Common myeloid progenitor, CD34-positive (primary cell): ENCODE results near the gene ATXN7L1.

Experiments
- CTCF ChIA-PET: fragments of 350-600 bp; sonication (Branson Sonifier 250); formaldehyde crosslinking; loops from one replicate; lab custom pipeline; 2021; ENCODE audit warnings: antibody characterized with exemption; lab: Charles Lee
- POLR2A ChIA-PET: fragments of 350-600 bp; sonication (Branson Sonifier 250); formaldehyde crosslinking; loops from one replicate; lab custom pipeline; 2021; ENCODE audit warnings: antibody characterized with exemption; lab: Charles Lee
- DNase-seq, 3 donors: peaks; one replicate each; pipeline versions ENCODE4 v3.0.0 to v3.0.0-alpha.2; 2013
- H3K27ac ChIP-seq, 2 experiments: 1 replicate in 1 of 2; 2 replicates in 1 of 2; pipeline ENCODE4 v1.7.0; 2013; ENCODE audit warnings: inconsistent platforms in 2 of 2, low read length in 2 of 2, mild to moderate bottlenecking in 2 of 2, low read depth in 1 of 2, moderate library complexity in 1 of 2; ENCODE audit not compliant: severe bottlenecking in 2 of 2, insufficient read depth in 1 of 2, poor library complexity in 1 of 2
- H3K27me3 ChIP-seq, 5 experiments: replicated peaks in 2 of 5; 1 replicate in 3 of 5; 2 replicates in 2 of 5; pipeline versions ENCODE4 v1.6.1 to v1.7.0; 2013; ENCODE audit warnings: low read length in 4 of 5, mild to moderate bottlenecking in 2 of 5, moderate library complexity in 2 of 5, inconsistent platforms in 1 of 5; ENCODE audit not compliant: insufficient read depth in 5 of 5, control insufficient read depth in 4 of 5
- H3K36me3 ChIP-seq, 4 experiments: 1 replicate in 2 of 4; 2 replicates in 2 of 4; pipeline versions ENCODE4 v1.6.1 to v1.7.0; 2013; ENCODE audit warnings: low read length in 3 of 4, control low read depth in 1 of 4, mild to moderate bottlenecking in 1 of 4; ENCODE audit not compliant: control insufficient read depth in 4 of 4, insufficient read depth in 4 of 4
- H3K4me1 ChIP-seq, 4 experiments: 1 replicate in 3 of 4; 2 replicates in 1 of 4; pipeline versions ENCODE4 v1.6.1 to v1.7.1; 2013; ENCODE audit warnings: low read length in 3 of 4, mild to moderate bottlenecking in 3 of 4, control low read depth in 1 of 4, inconsistent platforms in 1 of 4, moderate library complexity in 1 of 4; ENCODE audit not compliant: control insufficient read depth in 4 of 4, insufficient read depth in 4 of 4; ENCODE audit errors: control extremely low read depth in 1 of 4
- H3K4me3 ChIP-seq, 7 experiments: 1 replicate in 4 of 7; 2 replicates in 3 of 7; pipeline versions ENCODE4 v1.5.1 to v1.7.0; 2013; ENCODE audit warnings: mild to moderate bottlenecking in 7 of 7, low read length in 6 of 7, moderate library complexity in 6 of 7, inconsistent platforms in 2 of 7, low read depth in 2 of 7, control low read depth in 1 of 7; ENCODE audit not compliant: insufficient read depth in 4 of 7, control insufficient read depth in 1 of 7; ENCODE audit errors: extremely low read depth in 1 of 7
- H3K9me3 ChIP-seq, 5 experiments: 1 replicate in 4 of 5; 2 replicates in 1 of 5; pipeline versions ENCODE4 v1.6.1 to v1.7.1; 2013; ENCODE audit warnings: low read length in 4 of 5, mild to moderate bottlenecking in 2 of 5, inconsistent platforms in 1 of 5, low read depth in 1 of 5, moderate library complexity in 1 of 5; ENCODE audit not compliant: control insufficient read depth in 4 of 5, insufficient read depth in 2 of 5; ENCODE audit errors: control extremely low read depth in 1 of 5
- WGBS: methylation state at CpG from one replicate; pipeline ENCODE4 v1.1.5; 2013; ENCODE audit not compliant: insufficient coverage; 5-methylcytosine and 5-hydroxymethylcytosine counted together

The ATXN7L1 gene

DNA sequence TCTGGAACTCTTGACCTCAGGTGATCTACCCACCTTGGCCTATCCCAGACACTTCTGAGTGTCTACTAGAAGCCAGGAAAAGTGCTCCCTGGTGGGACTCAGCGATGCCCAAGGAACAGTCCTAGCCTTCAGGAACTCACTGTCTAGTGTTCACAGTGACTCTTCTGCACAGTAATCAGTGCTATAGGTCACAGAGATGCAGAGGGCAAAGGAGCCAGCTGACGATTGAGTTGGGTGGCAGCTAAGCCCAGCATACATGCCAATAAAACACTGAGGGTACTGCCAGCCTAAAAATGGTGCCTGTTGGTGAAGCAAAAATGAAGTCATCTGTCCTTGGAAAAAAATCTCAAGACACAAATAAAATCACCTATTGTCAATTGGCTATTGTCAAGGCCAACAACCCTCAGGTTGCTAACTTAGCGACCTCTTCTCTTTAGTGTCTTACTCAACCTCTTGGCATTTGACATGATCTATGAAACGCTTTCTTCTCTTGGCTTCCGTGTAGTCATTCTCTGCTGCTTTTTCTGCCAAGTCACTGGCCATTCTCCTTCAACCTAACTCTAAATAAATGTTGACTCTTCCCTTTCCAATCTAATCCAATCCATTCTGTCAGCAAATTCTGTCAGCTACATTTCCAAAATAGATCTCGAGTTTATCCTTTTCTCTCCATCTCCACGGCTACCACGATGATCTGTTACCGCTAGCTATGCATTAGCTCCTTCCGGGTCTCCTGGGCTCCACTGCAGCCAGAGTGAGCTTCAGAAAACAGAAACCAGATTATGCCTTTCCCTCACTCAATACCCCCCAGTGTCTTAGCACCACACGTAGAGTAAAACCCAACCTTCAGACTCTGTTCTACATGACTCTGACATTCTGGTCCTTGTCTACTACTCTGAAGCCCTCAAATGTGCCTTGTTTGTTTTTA lies 99.2 kb downstream of the ATXN7L1 start:
- Histone ChIP-seq H3K27me3 (no peaks in the 10 kb centered on the region), H3K4me1 (no peaks in the 10 kb centered on the region), H3K9me3 (no peaks in the 10 kb centered on the region), H3K36me3 (no peaks in the 10 kb centered on the region), H3K4me3 (no peak overlapping the region), H3K27ac (no peak overlapping the region)
- no peak for DNase-seq
- ChIA-PET POLR2A (no interaction called here), CTCF (interaction anchor here (1.5 kb wide), 1 partner anchor 8 kb away, joined by 3 read pairs; no protein-coding TSS in a partner anchor)
- 100% methylated on average over 10 of the region's 11 CpGs for WGBS

DNA sequence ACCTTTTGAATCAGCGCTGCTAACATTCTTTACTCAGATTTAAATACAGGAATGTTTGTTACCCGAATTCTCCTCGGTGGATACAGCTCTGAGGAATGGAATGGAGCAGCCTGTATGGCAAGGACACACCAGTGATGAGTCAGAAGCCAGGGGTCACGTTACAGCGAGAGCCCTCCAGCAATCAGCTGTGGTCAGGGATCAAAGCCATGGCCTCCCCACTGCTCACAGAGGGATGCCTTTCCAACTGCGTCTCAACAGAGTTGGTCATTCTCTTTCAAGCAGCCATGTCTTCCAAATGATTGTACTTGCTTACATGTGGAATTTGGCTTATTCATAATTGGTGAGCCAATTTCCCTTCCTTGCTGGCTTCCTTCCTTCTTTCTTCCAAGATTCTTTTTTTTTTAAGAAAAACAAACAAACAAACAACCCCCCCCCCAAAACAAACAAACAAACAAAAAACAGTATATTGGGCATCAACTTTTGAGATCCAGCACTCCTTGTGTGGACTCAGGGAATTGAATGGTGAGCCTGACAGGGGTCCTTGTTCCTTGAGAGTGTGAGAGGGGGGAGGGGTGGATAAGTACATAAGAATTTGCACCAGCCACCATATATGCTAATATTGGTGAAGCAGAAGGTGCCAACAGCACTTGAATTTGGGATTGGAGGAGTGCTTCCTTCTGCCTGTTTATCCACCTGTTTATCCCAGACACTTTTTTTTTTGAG lies 100.2 kb downstream of the ATXN7L1 start:
- no peaks in the 10 kb centered on the region for H3K36me3 ChIP-seq
- no peaks in the 10 kb centered on the region for H3K27me3 ChIP-seq
- ChIA-PET POLR2A (no interaction called here), CTCF (no interaction called here)
- 93% methylated on average over 5 of the region's 6 CpGs for whole genome bisulfite sequencing
- no peak overlapping the region for H3K4me3 ChIP-seq
- no peaks in the 10 kb centered on the region for H3K9me3 ChIP-seq
- no peaks in the 10 kb centered on the region for H3K4me1 ChIP-seq
- H3K27ac ChIP-seq = no peak overlapping the region
- DNase-seq = no peak

DNA sequence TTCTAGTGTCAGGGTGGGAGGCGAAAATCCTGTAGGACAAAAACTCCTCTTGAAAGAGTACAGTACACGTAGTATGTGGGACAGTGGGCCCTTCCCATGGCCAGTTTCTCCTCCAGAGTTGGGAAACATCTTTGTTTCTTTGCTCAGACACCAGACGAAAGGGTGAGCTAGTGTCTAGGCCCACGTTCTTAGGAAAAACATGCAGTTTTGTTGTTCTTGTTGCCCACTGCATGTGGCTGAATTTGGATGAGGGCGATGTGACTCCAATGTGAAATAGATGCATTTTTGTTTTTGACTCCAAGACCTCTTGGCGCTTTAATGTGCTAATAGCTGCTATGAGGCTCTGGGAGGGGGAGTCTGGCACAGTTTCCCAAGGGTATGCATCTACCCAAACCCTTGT lies 100.8 kb downstream of the ATXN7L1 start:
- CTCF ChIA-PET = no interaction called here
- 100% methylated on average over 6 of the region's 6 CpGs for WGBS
- no peak overlapping the region for H3K27ac ChIP-seq

DNA sequence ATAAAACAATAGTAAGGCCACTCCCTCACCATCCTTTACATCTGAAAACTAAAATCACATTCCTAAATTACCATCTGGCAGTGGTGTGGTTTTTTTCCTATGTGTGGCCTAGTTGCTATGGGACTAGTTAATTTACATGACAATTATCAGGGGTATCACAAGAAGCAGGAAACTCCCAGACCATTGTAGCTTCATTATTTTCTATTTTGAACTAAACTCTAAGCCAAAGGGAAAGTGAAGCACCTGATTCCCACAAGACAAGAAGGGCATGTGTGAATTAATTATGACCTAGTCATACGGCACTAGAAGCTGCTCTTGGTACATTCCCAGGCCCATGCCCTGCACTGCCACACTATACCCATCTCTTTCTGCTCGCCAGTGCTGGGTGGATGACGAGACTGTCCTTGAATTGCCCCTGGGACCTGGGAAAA lies 103.4 kb downstream of the ATXN7L1 start:
- WGBS = 100% methylated on average over 1 of the region's 3 CpGs
- no peak overlapping the region for H3K27ac ChIP-seq
- H3K27me3 ChIP-seq = no peaks in the 10 kb centered on the region
- H3K36me3 ChIP-seq = no peaks in the 10 kb centered on the region
- DNase-seq = no peak
- no peak overlapping the region for H3K4me3 ChIP-seq
- CTCF ChIA-PET = interaction anchor here (0.8 to 1.0 kb wide), 2 partner anchors 12 to 52 kb away, joined by 3 to 4 read pairs; no protein-coding TSS in a partner anchor
- H3K4me1 ChIP-seq = no peaks in the 10 kb centered on the region
- H3K9me3 ChIP-seq = no peaks in the 10 kb centered on the region
- POLR2A ChIA-PET = no interaction called here

More for the DNA sequence above, 100.8 kb downstream of the ATXN7L1 start:
- Histone ChIP-seq H3K27me3 (no peaks in the 10 kb centered on the region), H3K4me1 (no peaks in the 10 kb centered on the region), H3K36me3 (no peaks in the 10 kb centered on the region), H3K9me3 (no peaks in the 10 kb centered on the region), H3K4me3 (no peak overlapping the region)
- no peak for DNase-seq
- POLR2A ChIA-PET = interaction anchor here (0.6 kb wide), 1 partner anchor 257 kb away, joined by 3 read pairs; no protein-coding TSS in a partner anchor

DNA sequence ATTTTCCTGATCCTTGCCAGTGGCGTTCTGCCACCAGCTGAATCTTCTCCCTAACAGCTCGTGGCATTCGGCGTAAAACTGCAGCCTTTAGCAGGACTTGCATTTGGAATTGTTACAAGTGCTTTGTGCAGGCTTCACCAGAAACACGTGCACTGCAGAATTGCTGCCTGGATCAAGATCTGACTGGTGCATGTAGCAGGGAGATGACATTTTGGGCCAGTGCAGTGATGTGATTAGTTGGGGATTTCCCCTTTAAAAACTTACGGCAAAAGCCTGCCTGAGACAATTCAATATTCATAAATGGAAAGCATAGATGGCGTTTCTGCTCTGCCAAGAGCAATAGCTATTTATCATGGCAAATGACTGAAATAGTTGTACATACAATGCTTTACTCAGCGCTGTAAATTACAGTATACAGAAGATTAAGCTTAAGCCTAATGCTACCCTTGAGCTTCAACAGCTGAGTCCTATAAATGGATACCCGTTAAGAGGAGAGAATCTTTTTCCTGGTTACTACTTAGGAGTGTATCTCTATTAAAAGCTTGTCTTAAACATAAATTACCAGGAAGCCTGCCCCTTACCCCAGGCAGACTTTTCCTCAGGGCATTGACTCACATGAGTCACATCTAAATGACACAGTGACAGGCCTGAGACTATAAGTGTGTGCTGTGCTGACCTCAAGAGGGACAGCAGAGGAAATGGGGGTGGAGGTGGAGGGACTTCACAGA lies 106.3 kb downstream of the ATXN7L1 start:
- no peaks in the 10 kb centered on the region for H3K4me1 ChIP-seq
- ChIA-PET POLR2A (no interaction called here), CTCF (interaction anchor here (1.2 to 1.6 kb wide), 3 partner anchors 9 to 373 kb away, joined by 4 to 7 read pairs (median 4); no protein-coding TSS in a partner anchor)
- peaks cover 0 to 3% (median 0%) of the 10 kb centered on the region in 5 experiments for H3K27me3 ChIP-seq
- no peak overlapping the region for H3K4me3 ChIP-seq
- H3K36me3 ChIP-seq = no peaks in the 10 kb centered on the region
- DNase-seq = no peak
- H3K27ac ChIP-seq = no peak overlapping the region
- 98% methylated on average over 7 of the region's 9 CpGs for WGBS
- no peaks in the 10 kb centered on the region for H3K9me3 ChIP-seq

DNA sequence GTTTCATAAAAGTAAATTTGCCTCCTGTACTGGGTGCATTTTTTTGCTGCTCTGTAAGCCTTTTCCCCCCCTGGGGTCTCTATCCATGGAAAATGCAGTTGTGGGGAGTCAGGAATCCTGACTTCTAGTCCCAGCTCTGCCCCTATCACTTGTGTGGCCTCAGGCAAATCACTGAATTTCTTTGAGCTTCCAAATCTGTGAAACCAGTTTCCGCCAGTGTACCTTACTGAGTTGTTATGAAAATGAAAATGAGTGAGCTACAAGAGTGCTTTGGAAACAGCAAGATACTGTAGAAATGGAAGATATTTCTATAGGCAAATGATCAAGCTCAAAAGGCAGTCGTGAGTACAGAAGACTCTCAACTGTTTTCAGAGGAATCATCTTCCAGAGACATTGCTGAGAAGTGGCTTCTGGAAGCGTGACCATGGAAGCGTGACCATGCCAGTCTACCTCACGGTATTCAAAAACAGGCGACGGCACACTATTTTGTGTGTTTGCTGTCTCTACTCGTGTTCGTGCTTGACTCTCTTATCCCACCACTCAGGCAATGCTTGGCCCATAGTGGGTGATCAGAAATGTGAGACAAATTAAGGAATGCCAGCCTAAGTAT lies 107.4 kb downstream of the ATXN7L1 start:
- whole genome bisulfite sequencing = 97% methylated on average over 7 of the region's 9 CpGs
- no peaks in the 10 kb centered on the region for H3K9me3 ChIP-seq
- H3K27me3 ChIP-seq = peaks cover 0 to 3% (median 0%) of the 10 kb centered on the region in 5 experiments
- CTCF ChIA-PET = interaction anchor here (1.0 to 1.4 kb wide), 3 partner anchors 8 to 17 kb away, joined by 3 to 4 read pairs (median 4); no protein-coding TSS in a partner anchor
- H3K4me3 ChIP-seq = no peak overlapping the region
- POLR2A ChIA-PET = no interaction called here
- H3K4me1 ChIP-seq = no peaks in the 10 kb centered on the region
- no peak for DNase-seq
- H3K36me3 ChIP-seq = no peaks in the 10 kb centered on the region
- no peak overlapping the region for H3K27ac ChIP-seq
